A549 treated with AZD2906 at 1 μM for 4 hours (cell line): ENCODE results near the gene OR10J5. TPM values are rescaled to one million over a fixed set of nuclear protein-coding genes. Genes with fewer than 3 reads are reported as not detected.

Experiments
- total RNA-seq: library from RNA; stranded (reverse); fragments of 200-300 nt; extraction: Qiagen RNA extraction; gene quantifications from 5 replicates; pipeline ENCODE4 v1.2.3, GENCODE V29; 2022

The OR10J5 gene
- not detected in 5 replicates for total RNA-seq

DNA sequence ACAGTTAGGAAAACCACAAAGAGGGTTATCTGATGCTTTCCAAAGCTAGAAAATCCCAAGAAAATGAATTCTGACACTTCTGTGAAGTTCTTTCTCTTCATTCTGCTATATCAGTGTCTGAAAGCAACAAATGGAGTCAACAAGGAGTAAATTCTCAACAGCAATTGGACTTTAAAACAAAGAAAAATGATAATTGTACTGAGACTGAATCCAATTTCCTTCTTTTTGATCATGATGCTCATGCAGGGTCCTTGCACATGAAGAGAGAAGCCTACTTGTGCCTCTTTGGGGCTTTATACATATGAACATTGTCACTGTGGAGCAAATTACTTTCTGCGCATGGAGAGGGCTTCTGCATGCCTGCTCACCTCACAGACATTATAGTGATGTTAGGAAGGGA is at the start of gene OR10J5:
OR10J5 (minus strand) TSS at position 101 of the 400 bp plus-strand sequence; CDS start at position 101, 0 bp downstream.

Other genes with a start within 250 kb of the OR10J5 start
- not detected in 5 replicates for gene FCER1A, start 233.7 kb downstream of the OR10J5 start, total RNA-seq
- gene OR10J4, start 103.8 kb downstream of the OR10J5 start, total RNA-seq: not detected in 5 replicates
- gene OR10J1, start 96.3 kb downstream of the OR10J5 start, total RNA-seq: not detected in 5 replicates
- not detected in 5 replicates for gene APCS, start 51.8 kb upstream of the OR10J5 start, total RNA-seq
- gene CRP, start 178.6 kb upstream of the OR10J5 start, total RNA-seq: not detected in 5 replicates
- gene DUSP23, start 245.0 kb upstream of the OR10J5 start, total RNA-seq: 53.3 to 87.3 TPM (median 77.5 TPM) in 5 replicates